IgD-negative memory B cell (primary cell): Measurements from ENCODE around the gene SEC61B. TPM values are rescaled to one million over a fixed set of nuclear protein-coding genes. Genes with fewer than 3 reads are reported as not detected.
"Not testable (repeated sequence)": the region's sequence is repeated elsewhere in the genome, so short reads cannot be mapped to it uniquely, and the experiment has no call there.

Experiments
- H3K27ac Mint-ChIP-seq, 3 donors: one replicate each; pipeline ENCODE4 v1.8.0; 2020 to 2022; ENCODE audit warnings: mild to moderate bottlenecking in 3 of 3, mixed read lengths in 3 of 3, moderate library complexity in 1 of 3
- H3K27me3 Mint-ChIP-seq: one replicate; pipeline ENCODE4 v1.8.0; 2021; ENCODE audit warnings: mixed read lengths
- H3K36me3 Mint-ChIP-seq: one replicate; pipeline ENCODE4 v1.8.0; 2020; ENCODE audit warnings: mild to moderate bottlenecking, mixed read lengths
- H3K4me1 Mint-ChIP-seq, 3 donors: one replicate each; pipeline ENCODE4 v1.8.0; 2020 to 2022; ENCODE audit warnings: mixed read lengths in 3 of 3, mild to moderate bottlenecking in 1 of 3
- H3K4me3 Mint-ChIP-seq, 4 donors: one replicate each; pipeline ENCODE4 v1.8.0; 2020 to 2022; ENCODE audit warnings: mild to moderate bottlenecking in 4 of 4, mixed read lengths in 4 of 4, moderate library complexity in 3 of 4
- H3K9me3 Mint-ChIP-seq, 3 donors: one replicate each; pipeline ENCODE4 v1.8.0; 2020 to 2021; ENCODE audit warnings: mixed read lengths in 3 of 3, mild to moderate bottlenecking in 1 of 3
- polyA plus RNA-seq: library from polyadenylated mRNA; unstranded; fragments of 300-500 nt; fragmentation: Illumina TruSeq; gene quantifications from one replicate; pipeline ENCODE4 v1.2.3, GENCODE V29; 2021

SEC61B gene
- polyA plus RNA-seq, 1 donor from 2014 or later: 298 TPM

- H3K36me3 Mint-ChIP-seq, H3K9me3 Mint-ChIP-seq, H3K4me3 Mint-ChIP-seq, H3K27me3 Mint-ChIP-seq: not testable (repeated sequence)
- Mint-ChIP-seq H3K27ac (peak overlapping the region in 2 of 3 donors; percentile 20 to 90), H3K4me1 (peaks cover 21 to 34% (median 25%) of the 10 kb centered on the region in 3 donors)
Measured at GRCh38 chr9:99237849-99238248, 15.8 kb downstream of the SEC61B start.

DNA sequence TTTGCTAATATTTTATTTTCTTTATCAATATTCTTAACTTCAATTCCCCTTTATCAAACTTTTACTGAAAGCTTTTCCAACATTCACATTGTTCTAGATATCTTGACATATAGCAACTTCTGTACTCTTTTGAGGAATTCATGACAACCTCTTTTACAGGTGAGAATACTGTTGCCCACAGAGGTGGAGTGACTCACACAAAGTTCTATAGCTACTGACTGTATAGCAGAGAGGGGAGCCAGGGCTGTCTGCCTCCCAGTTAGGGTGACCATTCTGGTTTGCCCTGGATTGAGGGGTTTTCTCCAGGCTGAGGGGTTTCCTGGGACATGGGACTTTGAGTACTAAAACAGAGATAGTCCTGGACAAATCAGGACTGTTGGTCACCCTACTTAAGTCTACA is 16.2 kb downstream of the SEC61B start:
- Mint-ChIP-seq H3K36me3 (peaks cover 9% of the 10 kb centered on the region), H3K9me3 (no peaks in the 10 kb centered on the region), H3K27me3 (no peaks in the 10 kb centered on the region), H3K4me3 (no peak overlapping the region), H3K4me1 (peaks cover 21 to 34% (median 25%) of the 10 kb centered on the region in 3 donors), H3K27ac (peak overlapping the region in 1 of 3 donors; percentile 20)

DNA sequence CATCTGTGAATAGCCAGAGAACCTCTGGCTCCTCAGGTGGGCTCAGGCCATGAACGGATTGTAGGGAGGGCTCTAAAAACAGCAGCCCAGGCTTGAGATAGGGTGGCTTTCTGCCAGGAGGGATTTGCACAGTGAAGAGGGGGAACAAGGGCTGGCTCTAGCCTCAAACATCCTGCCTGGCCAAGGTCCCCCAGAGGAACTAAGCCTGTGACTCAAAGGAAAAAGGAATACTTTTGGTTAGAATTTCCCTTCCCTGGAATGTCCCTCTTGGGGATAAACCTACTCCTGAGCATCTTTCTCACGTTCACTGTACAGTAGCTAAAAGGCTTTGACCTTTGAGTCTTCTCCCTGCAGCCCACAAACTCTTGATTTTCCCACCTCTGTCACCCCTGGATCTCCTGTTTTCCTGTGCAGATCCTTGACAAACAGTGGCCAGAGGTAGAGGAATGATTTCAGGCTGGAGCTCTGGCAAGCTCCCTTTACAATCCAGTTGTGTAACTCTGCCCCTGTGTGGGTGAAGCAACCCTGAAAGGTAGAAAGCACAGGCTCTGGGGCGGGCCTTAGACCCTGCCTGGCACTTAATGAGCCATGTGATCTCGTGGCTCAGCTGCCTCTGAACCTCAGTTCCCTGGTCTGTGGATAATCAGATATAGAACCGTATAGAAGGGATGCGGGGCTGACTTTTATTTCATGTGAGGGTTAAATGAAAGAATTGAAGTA is 17.4 kb downstream of the SEC61B start:
- Mint-ChIP-seq H3K4me1 (peaks cover 19 to 34% (median 24%) of the 10 kb centered on the region in 3 donors), H3K27ac (peak overlapping the region in 2 of 3 donors; percentile 76 to 86), H3K27me3 (no peaks in the 10 kb centered on the region), H3K9me3 (no peaks in the 10 kb centered on the region), H3K4me3 (no peak overlapping the region), H3K36me3 (peaks cover 9% of the 10 kb centered on the region)

DNA sequence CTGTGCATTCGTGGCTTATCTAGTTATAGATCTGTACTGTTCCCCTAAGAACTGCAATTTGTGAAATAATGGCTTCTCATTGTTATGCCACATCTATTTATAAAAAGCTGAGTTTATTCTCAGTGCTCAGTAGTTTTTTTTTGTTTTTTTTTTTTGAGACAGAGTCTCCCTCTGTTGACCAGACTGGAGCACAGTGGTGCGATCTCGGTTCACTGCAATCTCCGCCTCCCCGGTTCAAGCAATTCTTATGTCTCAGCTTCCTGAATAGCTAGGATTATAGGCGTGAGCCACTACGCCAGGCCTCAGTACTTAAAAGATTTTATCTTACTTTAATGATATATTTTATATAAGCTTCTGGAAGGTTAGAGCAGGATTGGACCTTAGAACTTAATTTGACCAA is 19.0 kb downstream of the SEC61B start:
- H3K4me3 Mint-ChIP-seq: no peak overlapping the region
- H3K4me1 Mint-ChIP-seq: peaks cover 9 to 22% (median 18%) of the 10 kb centered on the region in 3 donors
- H3K36me3 Mint-ChIP-seq: peaks cover 9% of the 10 kb centered on the region
- H3K9me3 Mint-ChIP-seq: no peaks in the 10 kb centered on the region
- H3K27me3 Mint-ChIP-seq: no peaks in the 10 kb centered on the region
- H3K27ac Mint-ChIP-seq: no peak overlapping the region

DNA sequence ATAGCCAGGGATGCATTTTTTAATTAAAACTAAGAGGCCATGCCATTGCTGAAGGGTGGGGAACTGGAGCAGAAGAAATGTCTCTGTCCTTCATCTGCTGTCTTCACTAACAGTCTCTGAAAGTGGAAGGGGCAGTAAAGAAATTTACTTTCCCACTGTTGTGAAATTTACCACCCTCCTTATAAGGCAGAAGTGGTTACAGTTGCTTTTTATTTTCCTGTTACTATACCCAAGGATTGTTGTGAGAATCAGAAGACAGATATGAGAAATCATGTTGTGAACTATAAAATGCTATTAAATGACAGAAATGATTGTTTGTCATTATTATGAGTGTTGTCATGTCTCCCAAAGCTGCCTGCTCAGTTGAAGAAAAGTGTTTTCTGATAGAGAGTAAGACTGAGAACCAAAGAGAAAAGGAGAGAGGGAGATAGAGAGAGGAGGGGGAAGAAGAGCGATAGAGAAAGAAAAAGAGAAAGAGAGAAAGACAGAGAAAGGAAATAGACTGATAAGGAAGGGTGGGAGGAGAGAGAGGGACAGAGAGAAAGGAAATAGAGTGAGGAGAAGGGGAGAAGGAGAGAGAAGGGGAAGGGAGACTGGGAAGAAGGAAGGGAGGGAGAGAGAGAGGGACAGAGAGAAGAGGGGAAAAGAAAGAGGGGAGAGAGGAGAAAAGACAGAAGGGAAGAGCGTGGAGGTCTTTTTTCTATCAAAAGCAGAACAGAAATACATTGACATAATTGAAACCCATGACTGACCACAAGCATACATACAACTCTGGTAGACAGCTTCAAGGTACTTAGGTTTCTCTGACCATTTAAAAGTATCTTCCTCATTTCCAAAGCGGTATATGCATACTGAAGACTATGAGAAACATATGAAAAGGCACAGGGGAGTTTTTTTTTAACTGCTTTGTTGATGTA is 22.5 kb downstream of the SEC61B start:
- peaks cover 5 to 12% (median 5%) of the 10 kb centered on the region in 3 donors for H3K4me1 Mint-ChIP-seq
- H3K4me3 Mint-ChIP-seq: no peak overlapping the region
- H3K36me3 Mint-ChIP-seq: peaks cover 7% of the 10 kb centered on the region
- H3K9me3 Mint-ChIP-seq: peaks cover 0 to 1% (median 0%) of the 10 kb centered on the region in 3 donors
- H3K27me3 Mint-ChIP-seq: no peaks in the 10 kb centered on the region
- peak overlapping the region in 2 of 3 donors; percentile 40 to 93 for H3K27ac Mint-ChIP-seq

DNA sequence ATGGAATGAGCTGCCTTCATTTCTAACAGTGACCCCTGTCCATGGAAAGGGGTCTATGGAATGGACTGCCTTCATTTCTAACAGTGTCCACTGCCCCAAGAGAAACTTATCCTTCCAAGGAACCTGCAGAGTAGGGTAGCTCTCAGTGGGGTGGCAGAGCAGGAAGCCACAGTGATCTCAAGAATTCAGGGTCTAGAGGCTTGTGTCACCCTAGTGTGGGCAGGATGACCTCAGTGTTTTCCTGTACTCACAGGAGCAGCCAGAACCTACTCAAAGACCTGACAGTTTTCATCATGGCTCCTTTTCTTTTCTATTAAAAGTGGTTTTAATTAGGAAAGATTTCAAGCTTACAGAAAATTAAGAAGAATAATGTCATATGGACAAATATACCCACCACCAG is 27.5 kb downstream of the SEC61B start:
- H3K4me1 Mint-ChIP-seq: peaks cover 13 to 23% (median 15%) of the 10 kb centered on the region in 3 donors
- no peak overlapping the region for H3K4me3 Mint-ChIP-seq
- H3K27ac Mint-ChIP-seq: no peak overlapping the region
- peaks cover 0 to 1% (median 0%) of the 10 kb centered on the region in 3 donors for H3K9me3 Mint-ChIP-seq
- H3K27me3 Mint-ChIP-seq: no peaks in the 10 kb centered on the region
- H3K36me3 Mint-ChIP-seq: no peaks in the 10 kb centered on the region

DNA sequence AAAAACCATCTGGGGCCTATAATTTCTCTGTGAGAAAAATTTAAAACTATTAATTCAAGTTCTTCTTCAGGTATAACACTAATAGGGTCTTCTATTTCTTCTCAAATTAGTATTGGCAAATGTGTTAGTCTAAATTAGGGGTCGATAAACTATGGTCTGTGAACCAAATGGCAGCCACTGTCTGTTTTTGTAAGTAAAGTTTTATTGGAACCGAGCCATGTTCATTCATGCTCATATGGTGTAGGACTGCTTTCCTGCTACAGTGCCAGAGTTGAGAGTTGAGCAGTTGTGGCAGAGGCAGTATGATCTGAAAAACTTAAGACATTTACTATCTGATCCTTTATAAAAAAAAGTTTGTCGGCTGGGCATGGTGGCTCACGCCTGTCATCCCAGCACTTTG is 29.1 kb downstream of the SEC61B start:
- Mint-ChIP-seq H3K9me3 (peaks cover 0 to 1% (median 0%) of the 10 kb centered on the region in 3 donors), H3K36me3 (no peaks in the 10 kb centered on the region), H3K4me3 (no peak overlapping the region), H3K27me3 (no peaks in the 10 kb centered on the region), H3K4me1 (peaks cover 10 to 16% (median 10%) of the 10 kb centered on the region in 3 donors), H3K27ac (no peak overlapping the region)

DNA sequence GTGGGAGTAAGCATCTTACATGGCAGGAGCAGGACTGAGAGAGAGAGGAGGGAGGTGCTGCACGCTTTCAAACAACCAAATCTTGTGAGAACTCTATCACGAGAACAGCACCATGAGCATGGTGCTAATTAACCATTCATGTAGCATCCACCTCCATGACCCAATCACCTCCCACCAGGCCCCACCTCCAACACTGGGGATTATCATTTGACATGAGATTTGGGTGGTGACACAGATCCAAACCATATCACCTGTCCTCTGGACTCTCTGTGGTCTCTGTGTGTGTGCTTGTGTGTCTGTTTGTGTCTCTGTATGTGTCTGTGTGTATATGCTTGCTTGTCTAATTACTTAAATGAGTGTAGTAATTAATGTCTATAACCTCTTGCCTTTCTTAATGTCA is 31.1 kb downstream of the SEC61B start:
- H3K27ac Mint-ChIP-seq: peak overlapping the region in 1 of 3 donors; percentile 13
- H3K36me3 Mint-ChIP-seq: no peaks in the 10 kb centered on the region
- H3K4me3 Mint-ChIP-seq: peak overlapping the region in 2 of 4 donors; percentile 87 to 88
- no peaks in the 10 kb centered on the region for H3K9me3 Mint-ChIP-seq
- no peaks in the 10 kb centered on the region for H3K27me3 Mint-ChIP-seq
- peaks cover 10 to 17% (median 10%) of the 10 kb centered on the region in 3 donors for H3K4me1 Mint-ChIP-seq

DNA sequence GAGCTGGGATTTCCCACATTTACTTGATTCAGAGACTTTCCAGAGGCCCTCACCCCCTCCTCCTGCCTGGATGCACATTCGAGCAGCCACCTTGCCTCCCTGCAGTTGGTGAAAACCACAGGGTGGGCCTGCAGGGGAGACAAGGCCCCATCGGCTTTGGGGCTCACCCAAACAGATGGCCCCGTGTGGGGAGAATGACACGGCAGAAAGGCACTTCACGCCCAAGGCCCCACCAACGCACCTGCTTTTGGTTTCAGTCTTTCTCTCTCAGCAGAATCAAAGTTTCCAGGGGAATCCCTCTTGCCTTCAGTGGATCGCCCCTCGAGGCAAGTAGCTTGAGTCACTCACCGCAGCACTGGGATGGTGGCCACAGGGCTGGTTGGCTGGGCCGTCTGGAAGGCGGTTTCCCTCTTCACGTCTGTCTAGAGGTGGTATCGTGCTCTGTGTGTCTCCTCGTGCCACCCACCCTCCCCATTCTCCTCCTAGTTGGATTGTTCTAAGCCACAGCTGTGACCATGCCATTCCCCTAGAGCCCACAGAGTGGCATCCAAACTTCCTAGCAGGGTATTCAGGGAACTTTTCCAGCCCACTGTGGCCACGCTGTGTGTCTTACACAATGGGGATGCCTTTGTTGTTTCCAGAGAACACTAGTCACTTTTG is 31.8 kb downstream of the SEC61B start:
- H3K27ac Mint-ChIP-seq: no peak overlapping the region
- peaks cover 10 to 17% (median 10%) of the 10 kb centered on the region in 3 donors for H3K4me1 Mint-ChIP-seq
- no peaks in the 10 kb centered on the region for H3K9me3 Mint-ChIP-seq
- H3K4me3 Mint-ChIP-seq: peak overlapping the region in 3 of 4 donors; percentile 72 to 88 (median 87)
- H3K36me3 Mint-ChIP-seq: no peaks in the 10 kb centered on the region
- no peaks in the 10 kb centered on the region for H3K27me3 Mint-ChIP-seq

- H3K27me3 Mint-ChIP-seq: no peaks in the 10 kb centered on the region
- H3K4me3 Mint-ChIP-seq: no peak overlapping the region
Measured at GRCh38 chr9:99255651-99256050, 33.6 kb downstream of the SEC61B start.

DNA sequence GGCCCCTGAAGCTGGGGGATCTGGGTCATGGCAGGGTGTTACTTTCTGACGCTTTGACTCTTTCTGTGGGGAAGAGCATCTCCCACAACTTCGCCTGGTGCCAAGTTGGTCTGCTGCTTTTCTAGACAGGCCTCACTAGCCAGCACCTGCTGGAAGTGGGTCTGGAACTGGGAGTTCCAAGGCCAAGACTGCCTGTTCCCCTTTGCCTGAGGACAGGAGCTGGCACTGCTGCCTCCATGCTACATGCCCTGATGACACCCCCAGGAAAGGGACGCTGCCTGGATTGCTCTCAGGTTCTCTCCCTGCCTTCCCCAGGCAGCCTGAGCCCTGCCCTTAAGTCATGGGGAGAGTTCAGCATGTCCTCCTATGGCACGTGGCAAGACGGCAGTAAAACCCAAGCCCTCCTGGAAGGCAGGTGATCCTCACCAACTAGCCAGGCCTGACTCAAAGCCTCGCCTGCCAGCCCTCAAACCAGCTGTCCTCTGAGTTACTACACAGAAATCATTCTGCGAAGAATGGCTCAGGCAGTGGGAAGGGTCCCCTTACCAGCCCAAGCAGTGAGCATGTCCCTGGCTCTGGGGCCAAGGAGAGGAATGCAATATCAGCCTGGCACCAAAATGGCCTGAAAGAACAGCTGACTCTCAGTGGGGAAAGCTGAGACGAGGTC is 35.8 kb downstream of the SEC61B start:
- Mint-ChIP-seq H3K27me3 (no peaks in the 10 kb centered on the region), H3K4me3 (no peak overlapping the region), H3K9me3 (no peaks in the 10 kb centered on the region), H3K4me1 (peaks cover 15 to 19% (median 17%) of the 10 kb centered on the region in 3 donors), H3K27ac (peak overlapping the region in 1 of 3 donors; percentile 78), H3K36me3 (peaks cover 2% of the 10 kb centered on the region)

More at GRCh38 chr9:99255651-99256050, 33.6 kb downstream of the SEC61B start:
- no peaks in the 10 kb centered on the region for H3K36me3 Mint-ChIP-seq
- H3K27ac Mint-ChIP-seq: peak overlapping the region in 1 of 3 donors; percentile 53
- H3K9me3 Mint-ChIP-seq: no peaks in the 10 kb centered on the region
- H3K4me1 Mint-ChIP-seq: peaks cover 13 to 17% (median 15%) of the 10 kb centered on the region in 3 donors

DNA sequence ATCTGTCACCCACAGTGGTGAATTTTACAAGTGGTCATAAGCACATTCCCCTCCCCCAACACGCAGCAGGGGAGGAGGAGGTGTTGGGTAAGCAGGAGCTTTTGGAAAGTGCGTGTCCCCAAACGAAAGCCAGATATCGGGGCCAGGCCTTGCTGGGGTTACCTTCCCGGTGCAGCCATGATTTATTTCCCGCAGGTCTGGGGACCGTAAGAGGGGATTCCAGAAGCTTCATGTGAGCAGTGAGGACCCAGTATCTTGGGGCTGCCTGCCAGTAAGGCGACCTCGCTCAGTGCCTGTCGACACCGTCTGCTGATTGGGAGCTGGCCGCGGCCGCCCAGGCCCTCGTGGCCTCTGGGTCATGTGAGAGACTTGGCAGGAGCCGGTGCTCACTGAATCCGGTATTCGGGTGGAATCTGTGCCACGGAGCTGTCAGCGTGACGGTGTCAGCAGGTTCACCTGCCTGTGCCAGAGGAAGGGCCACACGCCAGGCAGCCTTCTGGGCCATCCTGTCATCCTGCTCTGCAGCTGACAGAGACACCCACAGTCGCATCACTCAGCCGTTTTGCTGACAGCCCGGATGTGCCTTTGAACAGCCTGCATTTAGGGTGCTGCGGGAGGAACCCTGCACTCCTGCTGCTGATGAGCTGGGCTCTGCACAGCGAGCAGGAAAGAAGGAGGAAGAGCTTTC is 37.3 kb downstream of the SEC61B start:
- Mint-ChIP-seq H3K4me3 (peak overlapping the region in 2 of 4 donors; percentile 43 to 63), H3K27ac (no peak overlapping the region), H3K27me3 (no peaks in the 10 kb centered on the region), H3K4me1 (peaks cover 4 to 17% (median 7%) of the 10 kb centered on the region in 3 donors), H3K36me3 (peaks cover 2% of the 10 kb centered on the region), H3K9me3 (no peaks in the 10 kb centered on the region)

DNA sequence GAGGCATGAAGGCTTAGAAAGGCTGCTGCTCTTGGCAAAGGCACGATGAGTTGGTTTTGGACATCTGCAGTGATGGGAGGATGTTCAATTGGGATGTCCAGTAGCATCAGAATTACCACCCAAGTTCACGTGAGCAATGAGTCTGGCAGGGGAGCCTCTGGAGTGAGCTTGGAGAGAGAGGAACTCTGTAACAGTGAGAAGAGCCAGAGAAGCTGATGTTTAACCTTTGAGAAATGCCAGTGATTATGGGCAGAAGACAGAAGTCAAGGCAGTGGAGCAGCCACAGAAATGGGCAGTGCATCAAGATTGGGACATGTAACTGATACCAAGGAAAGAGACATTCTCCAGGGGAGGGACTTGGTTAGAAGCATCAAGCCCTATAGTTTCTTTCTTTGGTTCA is 39.8 kb downstream of the SEC61B start:
- Mint-ChIP-seq H3K36me3 (peaks cover 6% of the 10 kb centered on the region), H3K4me3 (no peak overlapping the region), H3K27ac (peak overlapping the region in 1 of 3 donors; percentile 67), H3K27me3 (no peaks in the 10 kb centered on the region), H3K4me1 (peaks cover 10 to 25% (median 17%) of the 10 kb centered on the region in 3 donors), H3K9me3 (no peaks in the 10 kb centered on the region)

GRCh38 chr9:99262949-99263418 is 40.9 kb downstream of the SEC61B start:
- Mint-ChIP-seq H3K4me3 (peak overlapping the region in 2 of 4 donors; percentile 44 to 81), H3K27ac (peak overlapping the region in 1 of 3 donors; percentile 55), H3K9me3 (no peaks in the 10 kb centered on the region), H3K4me1 (peaks cover 10 to 27% (median 21%) of the 10 kb centered on the region in 3 donors), H3K27me3 (no peaks in the 10 kb centered on the region), H3K36me3 (peaks cover 6% of the 10 kb centered on the region)
